ENCODE results near the gene SCRT2.

- TF ChIP-seq, protein P1, sequence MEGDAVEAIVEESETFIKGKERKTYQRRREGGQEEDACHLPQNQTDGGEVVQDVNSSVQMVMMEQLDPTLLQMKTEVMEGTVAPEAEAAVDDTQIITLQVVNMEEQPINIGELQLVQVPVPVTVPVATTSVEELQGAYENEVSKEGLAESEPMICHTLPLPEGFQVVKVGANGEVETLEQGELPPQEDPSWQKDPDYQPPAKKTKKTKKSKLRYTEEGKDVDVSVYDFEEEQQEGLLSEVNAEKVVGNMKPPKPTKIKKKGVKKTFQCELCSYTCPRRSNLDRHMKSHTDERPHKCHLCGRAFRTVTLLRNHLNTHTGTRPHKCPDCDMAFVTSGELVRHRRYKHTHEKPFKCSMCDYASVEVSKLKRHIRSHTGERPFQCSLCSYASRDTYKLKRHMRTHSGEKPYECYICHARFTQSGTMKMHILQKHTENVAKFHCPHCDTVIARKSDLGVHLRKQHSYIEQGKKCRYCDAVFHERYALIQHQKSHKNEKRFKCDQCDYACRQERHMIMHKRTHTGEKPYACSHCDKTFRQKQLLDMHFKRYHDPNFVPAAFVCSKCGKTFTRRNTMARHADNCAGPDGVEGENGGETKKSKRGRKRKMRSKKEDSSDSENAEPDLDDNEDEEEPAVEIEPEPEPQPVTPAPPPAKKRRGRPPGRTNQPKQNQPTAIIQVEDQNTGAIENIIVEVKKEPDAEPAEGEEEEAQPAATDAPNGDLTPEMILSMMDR (IDR thresholded peaks at IDR 0.05; ENCODE audit: insufficient read depth, low read depth, low read length): no peak
- no peak for TF ChIP-seq EZH2 (IDR thresholded peaks at IDR 0.05; ENCODE audit: insufficient read depth, low read length)
Observed at GRCh38 chr20:655726-656624, 19.6 kb downstream of the SCRT2 start.

Data from astrocyte (in vitro differentiated cells and primary cell).